Retinal pigment epithelial cell (primary cell): ENCODE data around the gene MANBA.

Experiments used
- DNase-seq: peaks from one replicate; pipeline ENCODE4 v3.0.0-alpha.2; 2010; ENCODE audit warnings: low read depth
- H3K4me3 ChIP-seq: 2 replicates; pipeline ENCODE4 v1.5.1; 2011; ENCODE audit warnings: mild to moderate bottlenecking, low read length, control low read depth, moderate library complexity
- TF ChIP-seq, protein P1 (sequence below): conservative IDR thresholded peaks from 2 replicates; pipeline ENCODE4 v1.5.1; 2011; ENCODE audit warnings: low read depth, low read length, control low read depth, inconsistent platforms

MANBA gene

DNA sequence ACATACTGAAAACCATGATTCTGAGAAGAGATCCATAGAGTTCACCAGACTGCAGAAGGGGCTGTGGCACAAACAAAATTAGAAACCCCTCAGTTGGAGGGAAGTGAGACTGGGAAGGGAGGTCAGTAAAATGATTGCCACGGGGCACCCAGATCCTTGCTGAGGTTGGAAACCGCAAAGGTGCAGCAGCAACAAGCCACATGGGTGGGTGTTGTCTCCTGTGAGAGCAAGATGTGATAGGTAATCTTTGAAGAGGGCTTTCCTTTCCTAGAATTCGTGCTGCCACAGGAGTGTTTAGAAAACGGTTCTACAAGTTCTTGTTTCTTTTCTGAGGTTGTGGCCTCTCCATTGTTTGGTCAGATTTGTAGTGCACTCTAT, 174.1 kb downstream of the MANBA start:
- DNase-seq = no peak
- no peak overlapping the region for H3K4me3 ChIP-seq
- TF ChIP-seq, protein P1, sequence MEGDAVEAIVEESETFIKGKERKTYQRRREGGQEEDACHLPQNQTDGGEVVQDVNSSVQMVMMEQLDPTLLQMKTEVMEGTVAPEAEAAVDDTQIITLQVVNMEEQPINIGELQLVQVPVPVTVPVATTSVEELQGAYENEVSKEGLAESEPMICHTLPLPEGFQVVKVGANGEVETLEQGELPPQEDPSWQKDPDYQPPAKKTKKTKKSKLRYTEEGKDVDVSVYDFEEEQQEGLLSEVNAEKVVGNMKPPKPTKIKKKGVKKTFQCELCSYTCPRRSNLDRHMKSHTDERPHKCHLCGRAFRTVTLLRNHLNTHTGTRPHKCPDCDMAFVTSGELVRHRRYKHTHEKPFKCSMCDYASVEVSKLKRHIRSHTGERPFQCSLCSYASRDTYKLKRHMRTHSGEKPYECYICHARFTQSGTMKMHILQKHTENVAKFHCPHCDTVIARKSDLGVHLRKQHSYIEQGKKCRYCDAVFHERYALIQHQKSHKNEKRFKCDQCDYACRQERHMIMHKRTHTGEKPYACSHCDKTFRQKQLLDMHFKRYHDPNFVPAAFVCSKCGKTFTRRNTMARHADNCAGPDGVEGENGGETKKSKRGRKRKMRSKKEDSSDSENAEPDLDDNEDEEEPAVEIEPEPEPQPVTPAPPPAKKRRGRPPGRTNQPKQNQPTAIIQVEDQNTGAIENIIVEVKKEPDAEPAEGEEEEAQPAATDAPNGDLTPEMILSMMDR = no peak

DNA sequence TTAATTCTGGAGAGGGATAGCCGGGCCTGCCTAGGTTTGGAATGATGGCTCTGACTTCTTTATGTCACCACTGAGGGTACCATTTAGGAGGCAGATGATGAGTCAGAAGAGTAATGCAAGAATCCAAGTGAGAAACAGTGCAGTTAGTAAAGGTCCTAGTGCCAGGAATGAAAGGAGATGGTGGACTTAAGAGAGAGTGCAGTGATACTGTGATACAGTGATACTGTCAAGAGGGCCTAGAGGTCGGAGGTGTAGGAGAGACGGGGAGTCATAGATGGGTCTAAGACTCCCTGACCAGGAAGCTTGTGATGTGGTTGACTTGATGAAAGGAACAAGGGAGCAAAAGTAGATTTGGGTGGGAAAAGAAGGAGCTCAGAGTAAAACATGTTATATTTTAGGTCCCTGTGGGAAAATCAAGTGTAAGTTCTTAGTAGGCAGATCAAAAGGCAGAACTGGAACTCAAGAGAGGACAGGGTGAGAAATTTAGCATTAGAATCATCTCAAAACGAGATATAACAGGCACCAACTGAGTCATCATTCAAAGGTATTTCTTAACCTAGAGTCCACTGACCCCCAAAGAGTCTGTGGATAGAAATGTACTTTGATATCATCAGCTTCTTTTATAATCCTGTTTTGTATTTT, 174.6 kb downstream of the MANBA start:
- no peak overlapping the region for H3K4me3 ChIP-seq
- TF ChIP-seq, protein P1 = no peak
- DNase-seq = no peak

DNA sequence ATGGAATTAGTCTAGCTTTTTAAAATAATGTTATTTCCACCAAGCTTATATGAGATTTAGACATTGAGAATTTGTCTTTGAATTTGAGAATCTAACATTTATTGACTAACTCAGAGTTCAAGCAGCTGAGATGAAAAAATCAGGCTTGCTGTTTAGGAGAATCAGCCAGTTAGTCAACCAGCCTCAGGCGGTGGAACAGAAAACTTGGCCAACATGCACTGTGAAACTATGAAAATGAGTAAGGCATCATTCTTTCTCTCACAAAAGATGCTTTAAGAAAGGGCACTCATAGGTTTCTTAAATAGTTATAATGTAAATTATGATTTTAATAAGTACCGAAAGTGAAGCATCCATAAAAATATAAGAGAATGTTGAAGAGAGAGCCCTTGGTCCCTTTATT, 175.4 kb downstream of the MANBA start:
- H3K4me3 ChIP-seq = no peak overlapping the region
- DNase-seq = no peak
- TF ChIP-seq, protein P1 = no peak

DNA sequence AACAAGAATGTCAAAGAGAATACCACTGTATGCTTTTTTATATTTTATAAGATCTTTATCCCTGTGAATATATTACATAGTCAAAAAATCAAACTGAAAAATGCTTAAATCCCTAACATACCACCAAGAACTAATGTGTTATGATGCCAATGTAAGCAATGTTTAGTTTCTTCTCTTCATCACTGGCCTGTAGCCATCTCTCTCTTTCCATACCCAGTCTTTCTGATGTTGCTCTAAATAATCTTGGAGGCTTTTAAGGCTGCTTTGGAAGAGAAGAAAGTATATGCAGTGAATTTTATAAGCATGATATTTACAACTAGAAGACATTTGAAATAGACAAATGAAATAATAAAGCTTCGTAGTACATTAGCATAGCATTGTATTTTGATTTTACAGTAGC, 176.7 kb downstream of the MANBA start:
- TF ChIP-seq, protein P1 = no peak
- DNase-seq = no peak
- H3K4me3 ChIP-seq = no peak overlapping the region
